Heart right ventricle (tissue), 16 donors: Measurements from ENCODE around the gene TTC32. TPM values are rescaled to one million over a fixed set of nuclear protein-coding genes. Genes with fewer than 3 reads are reported as not detected.

ENCODE experiments used
- ATAC-seq, 8 donors: fragments of 200-7000 bp; cut with Tn5 transposase; one replicate each; pipeline ENCODE4 v1.9.1; 2020; ENCODE audit warnings: mild to moderate bottlenecking in 8 of 8, moderate library complexity in 8 of 8, moderate number of reproducible peaks in 1 of 8
- DNase-seq, 2 donors: peaks; one replicate each; pipeline ENCODE4 v3.0.0-alpha.2; 2020
- H3K27ac ChIP-seq, 10 donors: fragments of 200-600 bp; sonication (generic) in 2 of 10; one replicate each; pipeline versions ENCODE4 v1.5.0 to v1.8.0; 2020 to 2022; ENCODE audit warnings: mild to moderate bottlenecking in 3 of 10
- H3K27me3 ChIP-seq, 7 donors: fragments of 200-600 bp; one replicate each; pipeline ENCODE4 v1.8.0; 2021 to 2022; ENCODE audit warnings: mild to moderate bottlenecking in 2 of 7
- H3K36me3 ChIP-seq, 9 donors: fragments of 200-600 bp; sonication (generic) in 1 of 9; one replicate each; pipeline versions ENCODE4 v1.5.0 to v1.8.0; 2020 to 2022; ENCODE audit warnings: mild to moderate bottlenecking in 2 of 9
- H3K4me1 ChIP-seq, 9 donors: fragments of 200-600 bp; sonication (generic) in 1 of 9; one replicate each; pipeline versions ENCODE4 v1.5.0 to v1.8.0; 2020 to 2022; ENCODE audit warnings: mild to moderate bottlenecking in 4 of 9
- H3K4me3 ChIP-seq, 10 donors: fragments of 200-600 bp; sonication (generic) in 2 of 10; one replicate each; pipeline versions ENCODE4 v1.5.0 to v1.8.0; 2020 to 2022; ENCODE audit warnings: mild to moderate bottlenecking in 7 of 10, moderate library complexity in 2 of 10
- H3K9me3 ChIP-seq, 11 donors: fragments of 200-600 bp in 10 of 11; sonication (generic) in 2 of 11; one replicate each; pipeline versions ENCODE4 v1.5.0 to v1.8.0; 2013 to 2022; ENCODE audit warnings: mild to moderate bottlenecking in 2 of 11, control low read depth in 1 of 11, moderate library complexity in 1 of 11
- WGBS, 2 donors: extraction: QIAGEN DNeasy Blood & Tissue Kit; methylation state at CpG; one replicate each; pipeline ENCODE4 v1.1.7; 2013; ENCODE audit warnings: inconsistent platforms in 1 of 2; 5-methylcytosine and 5-hydroxymethylcytosine counted together
- intact Hi-C, 10 donors: fragments of 100-400 bp; cut with DNase I; formaldehyde crosslinking; loops; one replicate each; pipeline versions ENCODE4 v1.11.1 to v1.14.2; 2022
- polyA plus RNA-seq, 2 donors: library from polyadenylated mRNA; stranded (reverse); fragments of 200-250 nt; gene quantifications; one replicate each; pipeline ENCODE4 v1.2.3, GENCODE V29; 2013
- total RNA-seq, 10 donors: library from RNA; stranded (reverse); fragmentation: NEBNext Ultra II Directional in 3 of 10; extraction: Animal tissue kit (Norgen Biotek cat#: 25700) in 3 of 10; gene quantifications; one replicate each; pipeline versions ENCODE4 v1.2.1 to v1.2.4, GENCODE V29; 2021 to 2023
- TF ChIP-seq, protein P1 (sequence below), 9 donors: fragments of 200-600 bp; sonication (generic) in 2 of 9; IDR thresholded peaks; one replicate each; pipeline versions ENCODE4 v1.5.0 to v1.8.0; 2021 to 2022; ENCODE audit warnings: antibody characterized with exemption in 9 of 9, mild to moderate bottlenecking in 5 of 9, moderate library complexity in 1 of 9
- donor health status: Arrhythmogenic right ventricular cardiomyopathy.
- donor health status: ischemic (EF 13 %, LVEDD 7.1; RV severe dilation, severe dysfunction).
- donor health status: healthy with polysubstance abuse.
- donor health status: DM: no; HTN: yes; CAD: no.
- donor health status: DM: no; HTN: no; CAD: no.
- donor health status: ischemic (EF 25% LVEDD 6.9; RV normal size, moderate dysfunction).
- donor health status: ischemic (EF 25% LVEDD 5.7; RV mildly dilated, moderate dysfunction).
- donor health status: healthy.
- donor health status: DM: yes; HTN: yes; CAD: no.
- donor health status: Ischemic cardiomyopathy.
- donor health status: ischemic (EF 35%, LVEDD 5.7; RV mildly dilated, moderate dysfunction).
- donor health status: nonischemic (EF 11% LVEDD 7.7; RV severe dilation, severe dysfunction).
- donor health status: DM: yes; HTN: yes; CAD: no.
- donor health status: PGD.
- donor health status: ischemic (EF 29% LVEDD 5.4; RV normal size, mild dysfunction).
- donor health status: nonischemic (EF 23%, LVEDD 6.1; RV moderate dilation, normal function).

The TTC32 gene
- total and polyA plus RNA-seq, 12 donors, result 3.4 to 27.7 (median 6.4) TPM

DNA sequence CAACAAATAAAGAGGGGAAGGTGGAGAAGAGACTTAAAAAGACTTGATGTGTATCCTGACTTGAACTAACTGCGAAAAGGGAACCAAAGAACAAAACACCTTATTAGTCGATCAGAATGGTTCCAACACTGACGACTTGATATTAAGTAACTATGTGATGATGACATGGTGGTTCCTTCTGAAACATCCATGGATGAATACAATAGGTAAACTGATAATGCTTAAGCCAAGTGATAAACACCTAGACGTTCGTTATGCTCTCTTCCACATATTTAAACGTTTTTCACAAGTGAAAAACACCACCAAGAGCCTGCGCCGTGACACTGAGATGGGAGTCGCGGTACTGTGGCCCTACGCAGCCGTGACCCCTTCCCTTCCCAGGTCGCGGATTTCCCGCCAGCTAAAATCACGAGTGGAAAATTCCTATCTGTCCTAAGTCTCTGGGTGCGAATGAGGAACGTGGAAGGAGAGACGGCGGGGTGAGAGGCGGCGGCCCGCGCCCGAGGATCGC is 797 bp downstream of the TTC32 start:
- peaks cover 3 to 57% (median 51%) of the 10 kb centered on the region in 9 donors for H3K4me1 ChIP-seq
- H3K9me3 ChIP-seq, result no peaks in the 10 kb centered on the region
- intact Hi-C loops, result loop anchor here in 2 of 10 donors (5.0 kb wide), 2 partner anchors 151 to 751 kb away; partner anchors contain the start of genes HS1BP3 (in 1 of the 2) and LAPTM4A (in 1 of the 2)
- peak overlapping the region; percentile 87 to 99 (median 95) for H3K27ac ChIP-seq
- WGBS, 2 donors, result 1% methylated on average over 26 of the region's 26 CpGs
- H3K27me3 ChIP-seq, result no peaks in the 10 kb centered on the region
- H3K36me3 ChIP-seq, result peaks cover 0 to 5% (median 0%) of the 10 kb centered on the region in 9 donors
- ATAC-seq, result peak in 7 of 8 donors; percentile 2 to 71 (median 41)
- TF ChIP-seq, protein P1, sequence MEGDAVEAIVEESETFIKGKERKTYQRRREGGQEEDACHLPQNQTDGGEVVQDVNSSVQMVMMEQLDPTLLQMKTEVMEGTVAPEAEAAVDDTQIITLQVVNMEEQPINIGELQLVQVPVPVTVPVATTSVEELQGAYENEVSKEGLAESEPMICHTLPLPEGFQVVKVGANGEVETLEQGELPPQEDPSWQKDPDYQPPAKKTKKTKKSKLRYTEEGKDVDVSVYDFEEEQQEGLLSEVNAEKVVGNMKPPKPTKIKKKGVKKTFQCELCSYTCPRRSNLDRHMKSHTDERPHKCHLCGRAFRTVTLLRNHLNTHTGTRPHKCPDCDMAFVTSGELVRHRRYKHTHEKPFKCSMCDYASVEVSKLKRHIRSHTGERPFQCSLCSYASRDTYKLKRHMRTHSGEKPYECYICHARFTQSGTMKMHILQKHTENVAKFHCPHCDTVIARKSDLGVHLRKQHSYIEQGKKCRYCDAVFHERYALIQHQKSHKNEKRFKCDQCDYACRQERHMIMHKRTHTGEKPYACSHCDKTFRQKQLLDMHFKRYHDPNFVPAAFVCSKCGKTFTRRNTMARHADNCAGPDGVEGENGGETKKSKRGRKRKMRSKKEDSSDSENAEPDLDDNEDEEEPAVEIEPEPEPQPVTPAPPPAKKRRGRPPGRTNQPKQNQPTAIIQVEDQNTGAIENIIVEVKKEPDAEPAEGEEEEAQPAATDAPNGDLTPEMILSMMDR (IDR thresholded peaks at IDR 0.05), result no peak
- no peak for DNase-seq
- peak overlapping the region; percentile 70 to 97 (median 80) for H3K4me3 ChIP-seq

DNA sequence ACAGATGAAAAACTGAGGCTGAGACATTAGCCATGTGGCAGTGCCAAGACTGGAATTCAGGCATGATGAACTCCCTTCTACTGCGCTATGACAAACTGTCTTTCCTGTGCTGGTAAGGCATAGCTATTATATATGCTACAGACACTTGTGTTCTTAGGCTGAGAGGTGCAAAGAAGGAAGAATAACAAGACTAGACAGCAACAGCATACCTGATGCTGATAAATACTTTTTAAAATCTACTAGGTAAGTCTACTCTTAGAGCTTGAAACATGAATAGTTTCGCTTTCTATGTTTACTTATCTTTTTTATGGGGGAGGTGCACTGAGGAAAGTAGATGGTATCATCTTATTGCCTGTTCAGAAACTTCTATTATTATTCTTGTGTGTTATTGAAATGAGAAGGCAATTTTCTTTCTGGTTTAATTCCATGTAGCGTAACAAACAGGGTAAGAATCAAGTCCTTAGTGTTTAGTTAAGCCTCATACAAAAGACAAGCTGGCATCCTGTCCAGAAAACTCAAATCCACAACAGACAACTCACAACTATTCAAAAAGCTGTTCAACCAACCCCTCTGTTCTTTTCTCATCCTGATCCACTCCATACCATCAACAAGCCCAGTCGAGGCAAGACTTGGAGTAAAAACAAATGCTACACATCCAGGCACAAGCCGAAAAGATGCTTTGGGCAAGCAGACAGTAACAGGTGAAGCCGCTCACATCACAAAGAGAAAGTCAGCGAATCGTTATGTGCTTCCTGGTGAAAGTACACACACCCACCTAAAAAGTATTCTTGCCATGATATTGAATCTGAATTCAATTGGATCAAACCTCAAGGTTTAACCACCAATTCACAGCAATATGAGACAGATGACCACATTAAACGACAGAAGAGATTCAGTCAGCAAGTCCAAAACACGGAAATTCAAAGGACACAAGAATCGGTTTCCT is 1.5 kb downstream of the TTC32 start:
- Histone ChIP-seq H3K9me3 (no peaks in the 10 kb centered on the region), H3K27me3 (no peaks in the 10 kb centered on the region), H3K4me3 (peak overlapping the region in 9 of 10 donors; percentile 70 to 97 (median 80)), H3K36me3 (peaks cover 0 to 5% (median 0%) of the 10 kb centered on the region in 9 donors), H3K4me1 (peaks cover 3 to 64% (median 57%) of the 10 kb centered on the region in 9 donors), H3K27ac (peak overlapping the region in 8 of 10 donors; percentile 94 to 99 (median 96))
- DNase-seq (no peak), ATAC-seq (no peak)
- TF ChIP-seq, protein P1 (IDR thresholded peaks at IDR 0.05), result no peak
- 34 to 37% methylated on average over 11 of the region's 11 CpGs for WGBS, 2 donors
- intact Hi-C loops, result loop anchor here in 2 of 10 donors (5.0 kb wide), 3 partner anchors 152 to 923 kb away; partner anchors contain the start of genes HS1BP3 (in 1 of the 2) and LAPTM4A (in 1 of the 2)

DNA sequence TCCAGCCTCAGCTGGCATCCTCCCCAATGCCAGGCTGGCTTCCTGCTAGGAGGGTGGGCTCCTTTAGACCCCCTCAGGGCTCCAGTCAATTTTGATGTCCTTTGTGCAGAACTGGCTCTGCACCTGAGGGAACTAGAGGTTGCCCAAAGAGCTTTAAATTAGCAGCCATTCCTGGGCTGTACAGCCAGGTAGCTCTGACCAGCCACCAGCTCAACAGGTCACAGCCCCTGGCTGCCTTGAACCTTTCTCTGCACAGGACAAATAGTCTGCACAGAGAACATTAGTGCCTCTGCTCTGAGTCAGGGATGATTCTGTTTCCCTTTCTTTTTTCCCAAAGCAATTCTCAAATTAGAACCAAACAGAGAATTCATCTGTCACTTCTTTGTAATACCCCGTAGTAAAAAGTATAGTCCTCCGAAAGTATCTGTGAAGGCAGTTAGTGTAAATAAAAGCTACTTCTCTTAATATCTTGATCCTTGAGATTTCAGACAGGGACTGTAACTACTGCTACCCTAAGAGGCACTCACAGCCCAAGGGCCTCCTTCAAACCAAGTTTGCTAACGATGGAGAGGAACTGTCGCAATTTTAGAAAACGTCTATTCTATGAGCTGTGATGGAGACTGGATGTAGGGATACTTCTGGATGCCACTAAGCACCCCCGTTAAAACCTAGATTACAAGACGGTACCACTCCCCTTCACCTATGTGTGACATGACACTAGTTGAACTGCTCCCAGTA is 3.0 kb downstream of the TTC32 start:
- intact Hi-C loops, result loop anchor here in 1 of 10 donors (5.0 kb wide), 1 partner anchor 921 kb away; no protein-coding TSS in a partner anchor
- no peak for ATAC-seq
- Histone ChIP-seq H3K36me3 (peaks cover 0 to 5% (median 0%) of the 10 kb centered on the region in 9 donors), H3K4me3 (no peak overlapping the region), H3K27ac (no peak overlapping the region), H3K9me3 (no peaks in the 10 kb centered on the region), H3K4me1 (peaks cover 3 to 74% (median 62%) of the 10 kb centered on the region in 9 donors), H3K27me3 (no peaks in the 10 kb centered on the region)
- WGBS, 2 donors, result 73 to 80% methylated on average over 7 of the region's 7 CpGs
- DNase-seq, result no peak
- TF ChIP-seq, protein P1 (IDR thresholded peaks at IDR 0.05), result no peak
